ENCODE measurements around the gene IFNA2. TPM values are rescaled to one million over a fixed set of nuclear protein-coding genes. Genes with fewer than 3 reads are reported as not detected.

Gene IFNA2
- total and polyA plus RNA-seq, 4 donors = not detected

Other genes starting within 250 kb of the IFNA2 start
- not detected for gene IFNW1, start 243.6 kb downstream of the IFNA2 start, total RNA-seq
- not detected for gene IFNW1, start 243.6 kb downstream of the IFNA2 start, polyA plus RNA-seq
- gene IFNA21, start 218.7 kb downstream of the IFNA2 start, total RNA-seq = not detected
- gene IFNA21, start 218.7 kb downstream of the IFNA2 start, polyA plus RNA-seq = not detected
- not detected for gene IFNA4, start 197.8 kb downstream of the IFNA2 start, total RNA-seq
- gene IFNA4, start 197.8 kb downstream of the IFNA2 start, polyA plus RNA-seq = not detected
- not detected for gene IFNA7, start 183.2 kb downstream of the IFNA2 start, total RNA-seq
- not detected for gene IFNA7, start 183.2 kb downstream of the IFNA2 start, polyA plus RNA-seq
- not detected for gene IFNA10, start 178.3 kb downstream of the IFNA2 start, total RNA-seq
- gene IFNA10, start 178.3 kb downstream of the IFNA2 start, polyA plus RNA-seq = not detected
- not detected for gene IFNA16, start 168.1 kb downstream of the IFNA2 start, total RNA-seq
- not detected for gene IFNA16, start 168.1 kb downstream of the IFNA2 start, polyA plus RNA-seq
- not detected for gene IFNA17, start 157.2 kb downstream of the IFNA2 start, total RNA-seq
- gene IFNA17, start 157.2 kb downstream of the IFNA2 start, polyA plus RNA-seq = not detected
- not detected for gene IFNA14, start 145.4 kb downstream of the IFNA2 start, total RNA-seq
- not detected for gene IFNA14, start 145.4 kb downstream of the IFNA2 start, polyA plus RNA-seq
- gene IFNA5, start 80.1 kb downstream of the IFNA2 start, total RNA-seq = under 1 TPM; 0.39 to 0.84 TPM
- gene IFNA5, start 80.1 kb downstream of the IFNA2 start, polyA plus RNA-seq = under 1 TPM in 1 of 2 donors, not detected in 1; 0.20 TPM
- 10 to 100 TPM; 23.3 to 24.1 TPM for gene KLHL9, start 50.0 kb downstream of the IFNA2 start, total RNA-seq
- 1 to 10 TPM; 7.3 to 9.6 TPM for gene KLHL9, start 50.0 kb downstream of the IFNA2 start, polyA plus RNA-seq
- not detected for gene IFNA6, start 34.5 kb downstream of the IFNA2 start, total RNA-seq
- not detected for gene IFNA6, start 34.5 kb downstream of the IFNA2 start, polyA plus RNA-seq
- not detected for gene IFNA13, start 17.3 kb downstream of the IFNA2 start, total RNA-seq
- gene IFNA13, start 17.3 kb downstream of the IFNA2 start, polyA plus RNA-seq = not detected
- gene IFNA8, start 23.7 kb upstream of the IFNA2 start, total RNA-seq = not detected
- not detected for gene IFNA8, start 23.7 kb upstream of the IFNA2 start, polyA plus RNA-seq
- gene IFNA1, start 55.0 kb upstream of the IFNA2 start, total RNA-seq = not detected
- not detected for gene IFNA1, start 55.0 kb upstream of the IFNA2 start, polyA plus RNA-seq
- gene IFNE, start 96.9 kb upstream of the IFNA2 start, total RNA-seq = not detected
- not detected for gene IFNE, start 96.9 kb upstream of the IFNA2 start, polyA plus RNA-seq

Data from aorta (tissue), 4 donors.